Cardiac muscle cell (in vitro differentiated cells and primary cell): ENCODE measurements around the gene MGAT5. TPM values are rescaled to one million over a fixed set of nuclear protein-coding genes. Genes with fewer than 3 reads are reported as not detected.

Experiments
- DNase-seq, 2 donors: peaks; one replicate each; pipeline versions ENCODE4 v3.0.0 to v3.0.0-alpha.2; 2010 to 2017; ENCODE audit warnings: low read depth in 1 of 2, low spot score in 1 of 2
- H3K27ac ChIP-seq: fragments of 200-600 bp; sonication (generic); 2 replicates; pipeline ENCODE4 v1.5.1; 2016
- H3K27me3 ChIP-seq: fragments of 200-600 bp; sonication (generic); 2 replicates; pipeline ENCODE4 v1.6.0; 2016; ENCODE audit warnings: control low read depth
- H3K36me3 ChIP-seq: fragments of 200-600 bp; sonication (generic); 2 replicates; pipeline ENCODE4 v1.5.1; 2016; ENCODE audit warnings: control low read depth
- H3K4me1 ChIP-seq: fragments of 200-600 bp; sonication (generic); 2 replicates; pipeline ENCODE4 v1.8.1; 2017; ENCODE audit warnings: low read depth, mild to moderate bottlenecking, mixed run types
- H3K4me3 ChIP-seq: fragments of 200-600 bp; sonication (generic); 2 replicates; pipeline ENCODE4 v1.5.1; 2016; ENCODE audit warnings: mild to moderate bottlenecking
- H3K9me3 ChIP-seq: fragments of 200-600 bp; sonication (generic); 2 replicates; pipeline ENCODE4 v1.5.1; 2017; ENCODE audit warnings: low read depth, mild to moderate bottlenecking, control low read depth
- polyA plus RNA-seq: library from polyadenylated mRNA; unstranded; fragments of >200 nt; fragmentation: Nextera tagmentation; extraction: Ambion mirVana; gene quantifications from 2 replicates; pipeline ENCODE4 v1.2.1, GENCODE V29; 2016
- total RNA-seq: library from RNA; depleted of rRNA; stranded (reverse); fragments of >200 nt; gene quantifications from 2 replicates; pipeline ENCODE4 v1.2.3, GENCODE V29; 2016
- TF ChIP-seq, protein P1 (sequence below): IDR thresholded peaks from 2 replicates; pipeline ENCODE4 v1.5.1; 2012; ENCODE audit warnings: low read depth, mild to moderate bottlenecking, low read length

Gene MGAT5
- total and polyA plus RNA-seq, 2 experiments from 2014 or later: 12.5 to 66.8 TPM

DNA sequence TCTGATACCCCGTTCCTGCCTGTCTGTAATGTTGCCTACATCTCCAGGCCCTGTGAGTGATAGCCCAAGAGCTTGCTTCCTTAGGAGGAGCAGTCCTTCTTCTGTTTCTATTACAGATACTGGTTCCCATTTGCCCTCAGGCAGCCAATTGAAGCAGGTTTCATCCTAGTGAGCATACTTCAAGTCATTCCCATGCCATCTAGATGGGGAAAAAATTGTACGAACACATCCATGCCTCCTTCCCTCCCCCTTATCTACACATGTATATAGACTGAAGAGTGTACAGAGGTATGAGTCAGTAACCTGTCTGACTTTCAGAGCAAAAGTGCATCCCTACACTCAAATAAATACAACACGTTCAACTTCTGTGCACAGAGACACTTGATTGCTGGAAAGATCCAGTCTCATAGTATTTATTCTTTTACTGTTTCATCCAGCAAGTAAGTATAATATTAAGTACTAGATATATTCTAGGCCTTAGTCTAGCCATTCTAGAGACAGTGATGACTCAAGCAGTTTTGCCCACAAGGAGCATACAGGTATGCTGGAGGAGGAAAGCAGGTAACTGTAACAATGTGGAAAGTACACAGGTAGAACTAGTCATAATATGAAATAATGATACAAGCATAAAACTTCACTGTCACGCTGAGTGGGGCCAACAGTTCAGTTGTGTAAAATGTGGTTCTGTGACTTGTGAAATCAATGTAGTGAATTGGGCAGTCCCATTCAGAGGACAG is 153.4 kb downstream of the MGAT5 start:
- no peaks in the 10 kb centered on the region for H3K36me3 ChIP-seq
- DNase-seq: no peak
- H3K27me3 ChIP-seq: no peaks in the 10 kb centered on the region
- no peak overlapping the region for H3K4me3 ChIP-seq
- TF ChIP-seq, protein P1, sequence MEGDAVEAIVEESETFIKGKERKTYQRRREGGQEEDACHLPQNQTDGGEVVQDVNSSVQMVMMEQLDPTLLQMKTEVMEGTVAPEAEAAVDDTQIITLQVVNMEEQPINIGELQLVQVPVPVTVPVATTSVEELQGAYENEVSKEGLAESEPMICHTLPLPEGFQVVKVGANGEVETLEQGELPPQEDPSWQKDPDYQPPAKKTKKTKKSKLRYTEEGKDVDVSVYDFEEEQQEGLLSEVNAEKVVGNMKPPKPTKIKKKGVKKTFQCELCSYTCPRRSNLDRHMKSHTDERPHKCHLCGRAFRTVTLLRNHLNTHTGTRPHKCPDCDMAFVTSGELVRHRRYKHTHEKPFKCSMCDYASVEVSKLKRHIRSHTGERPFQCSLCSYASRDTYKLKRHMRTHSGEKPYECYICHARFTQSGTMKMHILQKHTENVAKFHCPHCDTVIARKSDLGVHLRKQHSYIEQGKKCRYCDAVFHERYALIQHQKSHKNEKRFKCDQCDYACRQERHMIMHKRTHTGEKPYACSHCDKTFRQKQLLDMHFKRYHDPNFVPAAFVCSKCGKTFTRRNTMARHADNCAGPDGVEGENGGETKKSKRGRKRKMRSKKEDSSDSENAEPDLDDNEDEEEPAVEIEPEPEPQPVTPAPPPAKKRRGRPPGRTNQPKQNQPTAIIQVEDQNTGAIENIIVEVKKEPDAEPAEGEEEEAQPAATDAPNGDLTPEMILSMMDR: no peak
- H3K27ac ChIP-seq: no peak overlapping the region
- no peaks in the 10 kb centered on the region for H3K9me3 ChIP-seq
- H3K4me1 ChIP-seq: peaks cover 14% of the 10 kb centered on the region

- TF ChIP-seq, protein P1: no peak
- peaks cover 14% of the 10 kb centered on the region for H3K4me1 ChIP-seq
- no peak overlapping the region for H3K27ac ChIP-seq
- no peaks in the 10 kb centered on the region for H3K27me3 ChIP-seq
- H3K4me3 ChIP-seq: no peak overlapping the region
- H3K36me3 ChIP-seq: no peaks in the 10 kb centered on the region
- DNase-seq: no peak
- H3K9me3 ChIP-seq: no peaks in the 10 kb centered on the region
Observed at GRCh38 chr2:134408386-134408785, 154.5 kb downstream of the MGAT5 start.

DNA sequence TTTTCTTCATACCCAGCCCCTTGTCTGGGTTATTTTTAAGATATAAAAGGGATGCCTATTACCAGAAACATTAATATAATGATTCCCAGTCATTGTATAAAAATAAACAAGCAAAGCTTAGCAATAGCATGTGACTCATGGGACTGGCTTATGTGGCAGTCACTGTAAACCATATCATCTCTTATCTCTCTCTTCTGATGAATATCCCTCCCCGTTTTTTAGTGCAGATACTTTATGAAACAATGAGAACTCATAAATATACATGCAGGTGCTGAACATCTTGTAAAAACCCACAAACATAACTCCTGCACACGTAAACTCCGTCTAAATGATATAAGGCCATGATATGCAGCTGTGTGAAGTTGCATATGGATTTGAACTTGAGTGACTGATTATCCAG is 154.9 kb downstream of the MGAT5 start:
- TF ChIP-seq, protein P1: no peak
- no peaks in the 10 kb centered on the region for H3K27me3 ChIP-seq
- no peak for DNase-seq
- no peak overlapping the region for H3K4me3 ChIP-seq
- no peaks in the 10 kb centered on the region for H3K9me3 ChIP-seq
- no peaks in the 10 kb centered on the region for H3K36me3 ChIP-seq
- no peak overlapping the region for H3K27ac ChIP-seq
- peaks cover 14% of the 10 kb centered on the region for H3K4me1 ChIP-seq

DNA sequence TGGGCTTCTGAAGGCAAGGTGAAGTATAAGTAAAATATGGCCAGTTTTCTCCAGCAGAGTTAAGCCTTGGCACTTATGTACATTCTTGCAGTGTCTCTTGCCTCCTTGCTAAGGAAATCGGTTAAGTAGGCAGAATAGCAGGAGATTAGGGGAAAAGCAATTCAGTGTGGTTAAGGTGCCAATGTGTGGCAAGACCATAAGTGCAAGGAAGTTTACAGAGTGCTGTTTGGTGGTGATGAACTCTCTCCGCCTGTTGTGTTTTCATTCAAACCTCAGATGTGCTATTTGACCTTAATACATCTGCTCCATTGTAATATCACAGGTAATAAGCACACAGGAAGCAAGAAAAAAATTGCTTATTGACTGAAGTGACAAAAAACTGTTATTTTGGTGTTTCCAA is 156.1 kb downstream of the MGAT5 start:
- TF ChIP-seq, protein P1: no peak
- H3K27me3 ChIP-seq: no peaks in the 10 kb centered on the region

DNA sequence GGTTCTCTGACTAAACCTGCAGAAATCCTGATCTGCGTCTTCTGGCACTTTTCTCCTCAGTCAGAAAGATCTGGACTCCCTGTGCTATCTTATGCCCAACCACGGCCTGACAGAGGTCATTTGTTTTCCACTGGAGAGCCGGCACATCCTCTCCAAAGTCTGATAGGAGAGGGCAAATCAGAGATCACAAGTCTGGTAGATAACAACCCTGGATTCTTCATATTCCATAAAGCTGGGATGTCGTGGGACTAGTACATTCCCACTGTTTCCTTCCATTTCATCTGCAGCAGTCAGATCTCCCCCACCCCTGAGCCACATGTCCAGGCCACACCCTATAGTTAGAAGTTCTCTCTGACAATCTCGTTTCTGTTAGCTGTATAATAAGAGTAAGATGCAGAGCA is 157.0 kb downstream of the MGAT5 start:
- H3K9me3 ChIP-seq: no peaks in the 10 kb centered on the region
- no peaks in the 10 kb centered on the region for H3K27me3 ChIP-seq
- no peaks in the 10 kb centered on the region for H3K36me3 ChIP-seq
- peak in 1 of 2 donors; percentile 33 for DNase-seq
- peaks cover 14% of the 10 kb centered on the region for H3K4me1 ChIP-seq
- no peak overlapping the region for H3K4me3 ChIP-seq
- H3K27ac ChIP-seq: peak overlapping the region; percentile 61
- TF ChIP-seq, protein P1: no peak

More for the DNA sequence above, 156.1 kb downstream of the MGAT5 start:
- Histone ChIP-seq H3K4me1 (peaks cover 14% of the 10 kb centered on the region), H3K36me3 (no peaks in the 10 kb centered on the region), H3K27ac (no peak overlapping the region), H3K9me3 (no peaks in the 10 kb centered on the region), H3K4me3 (no peak overlapping the region)
- DNase-seq: no peak
